HTERT RPE-1 (cell line): ENCODE data around the gene EMILIN2.

Experiments used
- in situ Hi-C: fragments of 300-500 bp; cut with MboI; formaldehyde crosslinking; loops from 4 replicates; pipeline ENCODE4 v1.14.3; 2020; ENCODE audit warnings: low sequenced_read_pairs

EMILIN2 gene

GRCh38 chr18:2872095-2872494, 25.3 kb downstream of the EMILIN2 start:
- in situ Hi-C loops: no loop called here

GRCh38 chr18:2874765-2875164, 28.0 kb downstream of the EMILIN2 start:
- in situ Hi-C loops: no loop called here

- in situ Hi-C loops: no loop called here
Measured at GRCh38 chr18:2878656-2879330, 32.0 kb downstream of the EMILIN2 start.

GRCh38 chr18:2879889-2880288, 33.1 kb downstream of the EMILIN2 start:
- in situ Hi-C loops: no loop called here

- in situ Hi-C loops: no loop called here
Measured at GRCh38 chr18:2880473-2880872, 33.7 kb downstream of the EMILIN2 start.

- in situ Hi-C loops: no loop called here
Measured at GRCh38 chr18:2881088-2881839, 34.5 kb downstream of the EMILIN2 start.

GRCh38 chr18:2881840-2882195, 35.0 kb downstream of the EMILIN2 start:
- in situ Hi-C loops: no loop called here

GRCh38 chr18:2882201-2882600, 35.4 kb downstream of the EMILIN2 start:
- in situ Hi-C loops: no loop called here

- in situ Hi-C loops: no loop called here
Measured at GRCh38 chr18:2883076-2883735, 36.4 kb downstream of the EMILIN2 start.

GRCh38 chr18:2884706-2885285, 38.0 kb downstream of the EMILIN2 start:
- in situ Hi-C loops: no loop called here

- in situ Hi-C loops: no loop called here
Measured at GRCh38 chr18:2887470-2887869, 40.7 kb downstream of the EMILIN2 start.

- in situ Hi-C loops: no loop called here
Measured at GRCh38 chr18:2889761-2890192, 43.0 kb downstream of the EMILIN2 start.

GRCh38 chr18:2890606-2891005, 43.8 kb downstream of the EMILIN2 start:
- in situ Hi-C loops: no loop called here

- in situ Hi-C loops: no loop called here
Measured at GRCh38 chr18:2891526-2892431, 45.0 kb downstream of the EMILIN2 start.

- in situ Hi-C loops: no loop called here
Measured at GRCh38 chr18:2893056-2893455, 46.2 kb downstream of the EMILIN2 start.

GRCh38 chr18:2893676-2894075, 46.9 kb downstream of the EMILIN2 start:
- in situ Hi-C loops: no loop called here

- in situ Hi-C loops: no loop called here
Measured at GRCh38 chr18:2894131-2894840, 47.5 kb downstream of the EMILIN2 start.

GRCh38 chr18:2894841-2895370, 48.1 kb downstream of the EMILIN2 start:
- in situ Hi-C loops: no loop called here

GRCh38 chr18:2895391-2895790, 48.6 kb downstream of the EMILIN2 start:
- in situ Hi-C loops: no loop called here

GRCh38 chr18:2896990-2897389, 50.2 kb downstream of the EMILIN2 start:
- in situ Hi-C loops: no loop called here
